Natural killer cell (primary cell): Measurements from ENCODE around the gene PPP2R5A. TPM values are rescaled to one million over a fixed set of nuclear protein-coding genes. Genes with fewer than 3 reads are reported as not detected.

Source experiments
- ATAC-seq, 3 donors: fragments of 150-1000 bp in 2 of 3; fragments of 200-7000 bp in 1 of 3; cut with Tn5 transposase; 1 replicate in 1 of 3; 2 replicates in 2 of 3; pipeline ENCODE4 v1.10.0; 2021; ENCODE audit warnings: mild to moderate bottlenecking in 2 of 3, moderate library complexity in 2 of 3
- DNase-seq, 2 donors: peaks; one replicate each; pipeline versions ENCODE4 v3.0.0 to v3.0.0-alpha.2; 2013 to 2021; ENCODE audit warnings: mixed read lengths in 1 of 2
- H3K27ac ChIP-seq: one replicate; pipeline ENCODE4 v1.5.1; 2013; ENCODE audit warnings: mild to moderate bottlenecking, low read length
- H3K27me3 ChIP-seq: one replicate; pipeline ENCODE4 v1.6.1; 2013; ENCODE audit warnings: low read length; ENCODE audit not compliant: control insufficient read depth, insufficient read depth
- H3K36me3 ChIP-seq: one replicate; pipeline ENCODE4 v1.6.1; 2013; ENCODE audit warnings: low read length; ENCODE audit not compliant: control insufficient read depth, insufficient read depth
- H3K4me1 ChIP-seq: one replicate; pipeline ENCODE4 v1.6.1; 2013; ENCODE audit warnings: low read length; ENCODE audit not compliant: control insufficient read depth, insufficient read depth
- H3K4me3 ChIP-seq: one replicate; pipeline ENCODE4 v1.5.1; 2013; ENCODE audit warnings: low read length
- H3K9me3 ChIP-seq: one replicate; pipeline ENCODE4 v1.6.1; 2013; ENCODE audit warnings: low read length; ENCODE audit not compliant: control insufficient read depth, insufficient read depth
- H3K27ac Mint-ChIP-seq, 2 donors: one replicate each; pipeline ENCODE4 v1.8.0; 2022; ENCODE audit warnings: mild to moderate bottlenecking in 2 of 2, mixed read lengths in 2 of 2, moderate library complexity in 1 of 2
- H3K27me3 Mint-ChIP-seq, 2 donors: one replicate each; pipeline ENCODE4 v1.8.0; 2022; ENCODE audit warnings: low read depth in 2 of 2, mixed read lengths in 2 of 2
- H3K36me3 Mint-ChIP-seq: one replicate; pipeline ENCODE4 v1.8.0; 2022; ENCODE audit warnings: mixed read lengths
- H3K4me1 Mint-ChIP-seq, 2 donors: one replicate each; pipeline ENCODE4 v1.8.0; 2022; ENCODE audit warnings: mixed read lengths in 2 of 2
- H3K4me3 Mint-ChIP-seq: one replicate; pipeline ENCODE4 v1.8.0; 2022; ENCODE audit warnings: mild to moderate bottlenecking, moderate library complexity, mixed read lengths
- H3K9me3 Mint-ChIP-seq, 2 donors: one replicate each; pipeline ENCODE4 v1.8.0; 2022; ENCODE audit warnings: mixed read lengths in 2 of 2
- WGBS: methylation state at CpG from one replicate; pipeline ENCODE4 v1.1.7; 2013; ENCODE audit warnings: missing lambda C conversion rate; ENCODE audit not compliant: insufficient coverage; 5-methylcytosine and 5-hydroxymethylcytosine counted together
- intact Hi-C: fragments of 100-400 bp; cut with micrococcal nuclease; formaldehyde crosslinking; loops from one replicate; pipeline ENCODE4 v1.14.2; 2022
- total RNA-seq, 4 donors: library from RNA; stranded (reverse); fragments of 120-200 nt in 1 of 4; gene quantifications; one replicate each; pipeline versions ENCODE4 v1.2.3 to v1.2.4, GENCODE V29; 2013 to 2022
- TF ChIP-seq, protein P1 (sequence below): fragments of 200-600 bp; IDR thresholded peaks from one replicate; pipeline ENCODE4 v1.8.0; 2022; ENCODE audit warnings: antibody characterized with exemption

Gene PPP2R5A
- total RNA-seq, 3 donors from 2014 or later (not counting 1 experiment from before 2014, with no cell fraction given) = 74.0 to 99.8 (median 86.4) TPM

DNA sequence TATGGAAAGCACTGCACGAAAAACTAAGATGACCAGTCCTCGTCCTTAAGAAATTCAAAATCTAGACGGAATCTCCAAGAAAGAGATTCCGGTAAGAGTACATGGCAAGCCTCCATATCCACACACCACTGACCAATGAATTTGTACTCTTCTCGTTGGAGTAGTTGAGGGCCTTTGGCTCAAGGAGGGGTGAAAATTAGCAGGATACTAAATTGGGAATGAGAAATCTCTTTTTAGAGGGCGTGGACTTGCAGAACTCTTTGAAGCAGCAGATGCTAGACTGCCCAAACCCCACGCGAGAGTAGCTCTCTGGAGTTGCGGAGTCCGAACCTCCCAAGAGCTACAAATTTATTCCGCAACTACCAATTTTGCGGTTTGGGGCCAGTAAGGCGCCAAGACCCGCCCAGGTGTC lies 872 bp upstream of the PPP2R5A start:
- H3K4me1 Mint-ChIP-seq = peaks cover 44 to 51% of the 10 kb centered on the region in 2 donors
- WGBS = 21% methylated on average over 13 of the region's 14 CpGs
- ATAC-seq (no peak), DNase-seq (no peak)
- peaks cover 2% of the 10 kb centered on the region for H3K36me3 ChIP-seq
- H3K4me3 Mint-ChIP-seq = peak overlapping the region; percentile 97
- peaks cover 8% of the 10 kb centered on the region for H3K36me3 Mint-ChIP-seq
- no peaks in the 10 kb centered on the region for H3K9me3 ChIP-seq
- peak overlapping the region; percentile 96 to 99 for H3K27ac Mint-ChIP-seq
- peak overlapping the region; percentile 77 for H3K4me3 ChIP-seq
- no peaks in the 10 kb centered on the region for H3K27me3 ChIP-seq
- H3K27me3 Mint-ChIP-seq = no peaks in the 10 kb centered on the region
- intact Hi-C loops = loop anchor here (2.0 kb wide), 2 partner anchors 50 to 604 kb away; no protein-coding TSS in a partner anchor
- H3K4me1 ChIP-seq = peaks cover 12% of the 10 kb centered on the region
- H3K9me3 Mint-ChIP-seq = no peaks in the 10 kb centered on the region
- H3K27ac ChIP-seq = peak overlapping the region; percentile 96
- TF ChIP-seq, protein P1, sequence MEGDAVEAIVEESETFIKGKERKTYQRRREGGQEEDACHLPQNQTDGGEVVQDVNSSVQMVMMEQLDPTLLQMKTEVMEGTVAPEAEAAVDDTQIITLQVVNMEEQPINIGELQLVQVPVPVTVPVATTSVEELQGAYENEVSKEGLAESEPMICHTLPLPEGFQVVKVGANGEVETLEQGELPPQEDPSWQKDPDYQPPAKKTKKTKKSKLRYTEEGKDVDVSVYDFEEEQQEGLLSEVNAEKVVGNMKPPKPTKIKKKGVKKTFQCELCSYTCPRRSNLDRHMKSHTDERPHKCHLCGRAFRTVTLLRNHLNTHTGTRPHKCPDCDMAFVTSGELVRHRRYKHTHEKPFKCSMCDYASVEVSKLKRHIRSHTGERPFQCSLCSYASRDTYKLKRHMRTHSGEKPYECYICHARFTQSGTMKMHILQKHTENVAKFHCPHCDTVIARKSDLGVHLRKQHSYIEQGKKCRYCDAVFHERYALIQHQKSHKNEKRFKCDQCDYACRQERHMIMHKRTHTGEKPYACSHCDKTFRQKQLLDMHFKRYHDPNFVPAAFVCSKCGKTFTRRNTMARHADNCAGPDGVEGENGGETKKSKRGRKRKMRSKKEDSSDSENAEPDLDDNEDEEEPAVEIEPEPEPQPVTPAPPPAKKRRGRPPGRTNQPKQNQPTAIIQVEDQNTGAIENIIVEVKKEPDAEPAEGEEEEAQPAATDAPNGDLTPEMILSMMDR = no peak

DNA sequence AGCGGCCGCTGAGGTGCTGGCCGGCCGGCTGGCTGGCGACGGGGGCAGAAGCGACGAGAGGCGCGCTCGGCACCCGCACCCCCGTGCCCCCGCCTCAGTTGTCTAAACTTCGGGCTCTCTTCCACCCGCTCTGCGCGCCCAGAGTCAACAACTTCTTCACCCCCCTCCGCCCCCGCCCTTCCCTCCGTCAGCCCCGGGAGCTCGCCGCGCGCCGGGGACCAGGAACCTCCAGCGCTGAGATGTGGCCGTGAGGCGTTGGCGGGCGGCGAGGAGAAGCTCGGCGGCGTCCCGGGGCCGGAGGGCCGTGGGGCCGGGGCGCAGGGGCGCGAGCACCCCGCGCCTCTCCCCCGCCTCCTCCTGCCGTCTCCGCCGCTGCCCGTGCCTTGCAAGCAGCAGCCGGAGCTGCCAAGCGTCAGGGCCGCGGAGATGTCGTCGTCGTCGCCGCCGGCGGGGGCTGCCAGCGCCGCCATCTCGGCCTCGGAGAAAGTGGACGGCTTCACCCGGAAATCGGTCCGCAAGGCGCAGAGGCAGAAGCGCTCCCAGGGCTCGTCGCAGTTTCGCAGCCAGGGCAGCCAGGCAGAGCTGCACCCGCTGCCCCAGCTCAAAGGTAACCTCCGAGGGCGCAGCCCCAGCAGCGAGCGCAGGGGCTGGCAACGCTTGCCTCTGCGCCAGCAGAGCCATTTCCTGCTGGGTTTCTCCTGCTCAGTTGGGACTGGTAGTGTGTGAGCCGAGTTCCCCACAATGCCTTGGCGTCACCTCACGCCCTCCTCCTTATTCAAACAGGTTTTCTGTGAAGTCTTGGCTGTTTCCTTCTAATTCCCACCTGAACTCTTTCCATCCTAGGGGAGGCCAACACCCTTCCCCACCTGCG lies 710 bp downstream of the PPP2R5A start:
- TF ChIP-seq, protein P1 = no peak
- DNase-seq (peak; percentile 70 to 83), ATAC-seq (peak; percentile 11 to 14 (median 12))
- intact Hi-C loops = loop anchor here (1.0 to 5.0 kb wide), 4 partner anchors 51 to 605 kb away; no protein-coding TSS in a partner anchor
- Histone ChIP-seq H3K27ac (peak overlapping the region; percentile 97), H3K27me3 (no peaks in the 10 kb centered on the region), H3K36me3 (peaks cover 4% of the 10 kb centered on the region), H3K4me3 (peak overlapping the region; percentile 100), H3K9me3 (no peaks in the 10 kb centered on the region), H3K4me1 (peaks cover 14% of the 10 kb centered on the region)
- WGBS = under 1% methylated on average over 85 of the region's 85 CpGs
- no peaks in the 10 kb centered on the region for H3K27me3 Mint-ChIP-seq
- H3K9me3 Mint-ChIP-seq = no peaks in the 10 kb centered on the region
- H3K4me1 Mint-ChIP-seq = peaks cover 57 to 67% of the 10 kb centered on the region in 2 donors
- peaks cover 8% of the 10 kb centered on the region for H3K36me3 Mint-ChIP-seq
- H3K4me3 Mint-ChIP-seq = peak overlapping the region; percentile 97
- H3K27ac Mint-ChIP-seq = peak overlapping the region; percentile 96 to 99

DNA sequence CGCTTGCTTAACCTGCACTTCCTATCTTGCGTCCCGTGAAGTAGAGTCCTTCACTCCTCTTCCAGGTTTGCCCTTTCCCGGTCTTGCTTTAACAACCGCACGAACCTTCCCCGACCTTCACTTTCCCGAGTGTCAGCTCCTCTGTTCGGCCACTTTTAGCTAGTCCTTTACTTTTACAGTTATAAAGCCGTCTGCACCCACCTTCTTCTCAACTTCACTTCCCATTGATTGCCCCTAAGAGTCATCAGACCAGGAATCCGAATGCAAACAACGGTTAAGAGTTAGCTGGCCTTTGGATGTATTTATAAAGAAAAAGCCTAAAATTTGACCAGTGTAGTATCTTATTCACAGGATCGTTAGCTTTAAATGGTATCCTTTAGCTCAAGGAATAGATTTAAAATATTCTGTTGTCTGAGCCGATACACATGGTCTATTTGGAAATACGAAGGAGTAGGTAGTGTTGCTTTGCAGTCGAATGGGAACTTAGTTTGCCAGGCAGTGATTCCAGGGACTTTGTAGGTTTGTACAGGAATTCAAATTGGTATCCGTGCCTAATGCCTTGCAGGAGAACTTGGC lies 1.4 kb downstream of the PPP2R5A start:
- no peaks in the 10 kb centered on the region for H3K27me3 Mint-ChIP-seq
- peaks cover 8% of the 10 kb centered on the region for H3K36me3 Mint-ChIP-seq
- peaks cover 64 to 74% of the 10 kb centered on the region in 2 donors for H3K4me1 Mint-ChIP-seq
- TF ChIP-seq, protein P1 = no peak
- H3K9me3 Mint-ChIP-seq = no peaks in the 10 kb centered on the region
- Histone ChIP-seq H3K27me3 (no peaks in the 10 kb centered on the region), H3K27ac (peak overlapping the region; percentile 97), H3K9me3 (no peaks in the 10 kb centered on the region), H3K4me1 (peaks cover 20% of the 10 kb centered on the region), H3K36me3 (peaks cover 4% of the 10 kb centered on the region), H3K4me3 (peak overlapping the region; percentile 100)
- intact Hi-C loops = loop anchor here (5.0 kb wide), 1 partner anchor 154 kb away; no protein-coding TSS in a partner anchor
- peak overlapping the region; percentile 96 to 99 for H3K27ac Mint-ChIP-seq
- DNase-seq (peak in 1 of 2 donors; percentile 18), ATAC-seq (no peak)
- peak overlapping the region; percentile 97 for H3K4me3 Mint-ChIP-seq
- 0% methylated on average over 17 of the region's 17 CpGs for WGBS
